ENCODE data around the gene SOX30. TPM values are rescaled to one million over a fixed set of nuclear protein-coding genes. Genes with fewer than 3 reads are reported as not detected.

SOX30 gene
- polyA plus RNA-seq, 4 donors, result 0.30 to 0.76 (median 0.56) TPM

GRCh38 chr5:157665467-157666070 lies 13.3 kb upstream of the SOX30 start:
- no peak for DNase-seq (ENCODE audit: low read depth in 4 of 4, low spot score in 3 of 4)

GRCh38 chr5:157659868-157660660 lies 7.8 kb upstream of the SOX30 start:
- DNase-seq (ENCODE audit: low read depth in 4 of 4, low spot score in 3 of 4), result no peak

- no peak for DNase-seq (ENCODE audit: low read depth in 4 of 4, low spot score in 3 of 4)
These were observed 6.7 kb upstream of the SOX30 start for GRCh38 chr5:157658893-157659292.

- DNase-seq (ENCODE audit: low read depth in 4 of 4, low spot score in 3 of 4), result no peak
These were observed 5.3 kb upstream of the SOX30 start for GRCh38 chr5:157657516-157657915.

GRCh38 chr5:157651623-157652376 lies 438 bp downstream of the SOX30 start:
- DNase-seq (ENCODE audit: low read depth in 4 of 4, low spot score in 3 of 4), result peak in 1 of 4 donors; percentile 25

- no peak for DNase-seq (ENCODE audit: low read depth in 4 of 4, low spot score in 3 of 4)
These were observed 1.1 kb downstream of the SOX30 start for GRCh38 chr5:157650991-157651611.

- no peak for DNase-seq (ENCODE audit: low read depth in 4 of 4, low spot score in 3 of 4)
These were observed 3.1 kb downstream of the SOX30 start for GRCh38 chr5:157649101-157649500.

- DNase-seq (ENCODE audit: low read depth in 4 of 4, low spot score in 3 of 4), result no peak
These were observed 3.8 kb downstream of the SOX30 start for GRCh38 chr5:157648275-157648990.

- DNase-seq (ENCODE audit: low read depth in 4 of 4, low spot score in 3 of 4), result no peak
These were observed 11.7 kb downstream of the SOX30 start for GRCh38 chr5:157640406-157641066.

GRCh38 chr5:157630341-157630740 lies 21.9 kb downstream of the SOX30 start:
- DNase-seq (ENCODE audit: low read depth in 4 of 4, low spot score in 3 of 4), result no peak

GRCh38 chr5:157626831-157627230 lies 25.4 kb downstream of the SOX30 start:
- no peak for DNase-seq (ENCODE audit: low read depth in 4 of 4, low spot score in 3 of 4)

- DNase-seq (ENCODE audit: low read depth in 4 of 4, low spot score in 3 of 4), result no peak
These were observed 28.1 kb downstream of the SOX30 start for GRCh38 chr5:157624144-157624543.

- no peak for DNase-seq (ENCODE audit: low read depth in 4 of 4, low spot score in 3 of 4)
These were observed 31.5 kb downstream of the SOX30 start for GRCh38 chr5:157620776-157621175.

GRCh38 chr5:157618191-157618765 lies 34.0 kb downstream of the SOX30 start:
- DNase-seq (ENCODE audit: low read depth in 4 of 4, low spot score in 3 of 4), result no peak

- DNase-seq (ENCODE audit: low read depth in 4 of 4, low spot score in 3 of 4), result no peak
These were observed 35.5 kb downstream of the SOX30 start for GRCh38 chr5:157616785-157617184.

GRCh38 chr5:157613385-157614245 lies 38.6 kb downstream of the SOX30 start:
- no peak for DNase-seq (ENCODE audit: low read depth in 4 of 4, low spot score in 3 of 4)

GRCh38 chr5:157612581-157612980 lies 39.7 kb downstream of the SOX30 start:
- no peak for DNase-seq (ENCODE audit: low read depth in 4 of 4, low spot score in 3 of 4)

- no peak for DNase-seq (ENCODE audit: low read depth in 4 of 4, low spot score in 3 of 4)
These were observed 40.4 kb downstream of the SOX30 start for GRCh38 chr5:157611571-157612476.
